ENCODE data around the gene CES5A.

CES5A gene

GRCh38 chr16:55901566-55902217 is 26.5 kb upstream of the CES5A start:
- H3K4me3 ChIP-seq (ENCODE audit: low read depth, low read length), result no peak overlapping the region
- no peak for TF ChIP-seq CTCF (IDR thresholded peaks at IDR 0.05; ENCODE audit: low read depth, low read length, missing control alignments)
- DNase-seq (ENCODE audit: low read depth), result no peak
- in situ Hi-C loops (cut with HindIII; ENCODE audit: low sequenced_read_pairs), result no loop called here

GRCh38 chr16:55900616-55901393 is 25.6 kb upstream of the CES5A start:
- in situ Hi-C loops (cut with HindIII; ENCODE audit: low sequenced_read_pairs), result no loop called here
- H3K4me3 ChIP-seq (ENCODE audit: low read depth, low read length), result no peak overlapping the region
- DNase-seq (ENCODE audit: low read depth), result no peak
- TF ChIP-seq CTCF (IDR thresholded peaks at IDR 0.05; ENCODE audit: low read depth, low read length, missing control alignments), result no peak

DNA sequence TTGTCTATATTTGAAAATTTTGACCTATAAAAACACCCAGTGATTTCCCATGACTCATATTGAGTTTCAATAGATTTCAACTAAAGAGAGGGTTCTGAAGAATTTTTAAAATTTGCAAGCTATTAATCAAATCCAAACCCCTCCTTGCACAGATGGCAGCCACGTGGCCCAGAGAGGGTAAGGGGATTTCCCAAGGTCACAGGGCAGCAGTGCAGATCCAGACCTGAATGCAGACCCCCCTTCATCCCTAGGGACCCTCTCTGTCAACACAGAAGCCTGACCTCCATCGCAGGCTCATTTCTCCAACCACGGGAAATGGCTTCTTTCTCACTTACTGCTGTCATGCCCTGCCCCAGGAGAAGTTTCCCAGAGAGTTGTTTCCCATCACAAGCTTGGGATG is 24.7 kb upstream of the CES5A start:
- no peak overlapping the region for H3K4me3 ChIP-seq (ENCODE audit: low read depth, low read length)
- DNase-seq (ENCODE audit: low read depth), result no peak
- TF ChIP-seq CTCF (IDR thresholded peaks at IDR 0.05; ENCODE audit: low read depth, low read length, missing control alignments), result no peak
- in situ Hi-C loops (cut with HindIII; ENCODE audit: low sequenced_read_pairs), result no loop called here

GRCh38 chr16:55898592-55898991 is 23.4 kb upstream of the CES5A start:
- no peak for DNase-seq (ENCODE audit: low read depth)
- no peak overlapping the region for H3K4me3 ChIP-seq (ENCODE audit: low read depth, low read length)
- TF ChIP-seq CTCF (IDR thresholded peaks at IDR 0.05; ENCODE audit: low read depth, low read length, missing control alignments), result no peak
- in situ Hi-C loops (cut with HindIII; ENCODE audit: low sequenced_read_pairs), result no loop called here

DNA sequence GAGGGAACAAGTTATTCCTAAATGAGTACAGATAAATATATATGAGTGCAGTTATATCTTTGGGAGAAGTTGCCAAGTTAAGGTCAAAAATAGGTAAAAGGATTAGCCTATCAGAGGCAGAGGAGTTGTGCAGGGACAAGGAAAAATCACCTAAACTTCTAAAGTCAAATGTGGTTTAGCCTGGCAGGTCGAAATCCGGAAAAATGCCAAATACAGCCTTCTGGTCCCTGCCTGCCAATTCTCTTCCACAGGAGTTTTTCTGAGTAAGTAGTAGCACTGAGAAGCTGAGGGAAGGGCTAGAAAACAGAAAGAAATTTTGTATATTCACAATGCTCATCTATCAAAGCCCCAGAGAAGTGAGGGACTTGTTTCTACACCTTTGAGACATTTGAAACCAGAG is 17.6 kb upstream of the CES5A start:
- no peak overlapping the region for H3K4me3 ChIP-seq (ENCODE audit: low read depth, low read length)
- DNase-seq (ENCODE audit: low read depth), result no peak
- in situ Hi-C loops (cut with HindIII; ENCODE audit: low sequenced_read_pairs), result no loop called here
- TF ChIP-seq CTCF (IDR thresholded peaks at IDR 0.05; ENCODE audit: low read depth, low read length, missing control alignments), result no peak

GRCh38 chr16:55889518-55889917 is 14.3 kb upstream of the CES5A start:
- DNase-seq (ENCODE audit: low read depth), result no peak
- H3K4me3 ChIP-seq (ENCODE audit: low read depth, low read length), result no peak overlapping the region
- no peak for TF ChIP-seq CTCF (IDR thresholded peaks at IDR 0.05; ENCODE audit: low read depth, low read length, missing control alignments)
- in situ Hi-C loops (cut with HindIII; ENCODE audit: low sequenced_read_pairs), result no loop called here

Measured in astrocyte of the cerebellum (primary cell).